ENCODE measurements around the gene TMA7.

Gene TMA7

GRCh38 chr3:48439820-48440589 lies at the start of gene TMA7, which contains the start of gene CCDC51:
Gene TMA7, plus strand, starts transcription at chr3:48440257. Its CDS starts 40 bp downstream, at chr3:48440297.
Gene CCDC51, minus strand, starts transcription at chr3:48440119. Its CDS starts 4,991 bp downstream, at chr3:48435128.
- intact Hi-C loops (cut with DNase I): loop anchor here (5.0 kb wide), 1 partner anchor 248 kb away; no protein-coding TSS in a partner anchor
- peak; percentile 99 to 100 (median 100) for DNase-seq

GRCh38 chr3:48394391-48394790 lies 45.7 kb upstream of the TMA7 start:
- intact Hi-C loops (cut with DNase I): no loop called here
- DNase-seq: no peak

GRCh38 chr3:48395714-48396113 lies 44.3 kb upstream of the TMA7 start:
- intact Hi-C loops (cut with DNase I): no loop called here
- peak in 1 of 10 donors; percentile 45 for DNase-seq

GRCh38 chr3:48397767-48398681 lies 42.0 kb upstream of the TMA7 start:
- intact Hi-C loops (cut with DNase I): no loop called here
- DNase-seq: peak in 1 of 10 donors; percentile 33

- intact Hi-C loops (cut with DNase I): no loop called here
- DNase-seq: peak in 3 of 10 donors; percentile 8 to 81 (median 54)
Measured at GRCh38 chr3:48398701-48399386, 41.2 kb upstream of the TMA7 start.

- intact Hi-C loops (cut with DNase I): no loop called here
- peak in 3 of 10 donors; percentile 10 to 61 (median 49) for DNase-seq
Measured at GRCh38 chr3:48399387-48400172, 40.5 kb upstream of the TMA7 start.

- peak in 5 of 10 donors; percentile 54 to 88 (median 60) for DNase-seq
- intact Hi-C loops (cut with DNase I): loop anchor here (1.0 kb wide), 1 partner anchor 35 kb away; no protein-coding TSS in a partner anchor
Measured at GRCh38 chr3:48400824-48401433, 39.1 kb upstream of the TMA7 start.

GRCh38 chr3:48401434-48401901 lies 38.6 kb upstream of the TMA7 start:
- intact Hi-C loops (cut with DNase I): loop anchor here (1.0 kb wide), 1 partner anchor 35 kb away; no protein-coding TSS in a partner anchor
- DNase-seq: peak in 1 of 10 donors; percentile 65

- DNase-seq: peak in 7 of 10 donors; percentile 22 to 91 (median 75)
- intact Hi-C loops (cut with DNase I): no loop called here
Measured at GRCh38 chr3:48402281-48402732, 37.8 kb upstream of the TMA7 start.

GRCh38 chr3:48402907-48403306 lies 37.1 kb upstream of the TMA7 start:
- peak in 1 of 10 donors; percentile 35 for DNase-seq
- intact Hi-C loops (cut with DNase I): no loop called here

- intact Hi-C loops (cut with DNase I): no loop called here
- DNase-seq: peak in 3 of 10 donors; percentile 56 to 73 (median 71)
Measured at GRCh38 chr3:48403533-48404439, 36.3 kb upstream of the TMA7 start.

GRCh38 chr3:48404440-48405342 lies 35.4 kb upstream of the TMA7 start:
- DNase-seq: peak in 5 of 10 donors; percentile 7 to 75 (median 47)
- intact Hi-C loops (cut with DNase I): no loop called here

GRCh38 chr3:48405343-48405881 lies 34.6 kb upstream of the TMA7 start:
- peak in 4 of 10 donors; percentile 5 to 76 (median 68) for DNase-seq
- intact Hi-C loops (cut with DNase I): no loop called here

- intact Hi-C loops (cut with DNase I): no loop called here
- peak in 2 of 10 donors; percentile 24 to 43 for DNase-seq
Measured at GRCh38 chr3:48405971-48406370, 34.1 kb upstream of the TMA7 start.

- intact Hi-C loops (cut with DNase I): no loop called here
Measured at GRCh38 chr3:48406443-48407431, 33.3 kb upstream of the TMA7 start.

More at GRCh38 chr3:48406443-48407431, 33.3 kb upstream of the TMA7 start:
- DNase-seq: peak in 5 of 10 donors; percentile 1 to 55 (median 29)

Measured in posterior cingulate gyrus (tissue), 11 donors.